K562 (cell line): ENCODE measurements around the gene CLSTN2.

Source experiments
- CEBPZ ChIP-seq: fragments of 150-350 bp; IDR thresholded peaks from 2 replicates; pipeline ENCODE4 v1.6.1; 2014; ENCODE audit warnings: low read depth, mild to moderate bottlenecking, low read length, borderline replicate concordance
- CHD2 ChIP-seq: IDR thresholded peaks from 2 replicates; pipeline ENCODE4 v1.6.1; 2011; ENCODE audit warnings: low read depth, low read length
- CHD4 ChIP-seq: fragments of 200-600 bp; sonication (generic); IDR thresholded peaks from 3 replicates; pipeline ENCODE4 v1.6.1; 2012; ENCODE audit warnings: low read depth, mild to moderate bottlenecking, mixed read lengths, low read length, inconsistent platforms; ENCODE audit not compliant: insufficient read depth, insufficient replicate concordance, poor library complexity, severe bottlenecking
- EZH2 ChIP-seq: IDR thresholded peaks from 2 replicates; pipeline ENCODE4 v1.6.1; 2012; ENCODE audit warnings: low read depth, mild to moderate bottlenecking, inconsistent platforms, low read length, borderline replicate concordance
- NR2C1 ChIP-seq, 2 experiments: fragments of 450-650 bp; IDR thresholded peaks; 2 replicates each; pipeline ENCODE4 v1.6.1; 2017; ENCODE audit warnings: mild to moderate bottlenecking in 2 of 2, antibody characterized with exemption in 1 of 2, inconsistent platforms in 1 of 2, missing compliant biosample characterization in 1 of 2, missing genetic modification characterization in 1 of 2
- PKNOX1 ChIP-seq: fragments of 450-650 bp; IDR thresholded peaks from 2 replicates; pipeline ENCODE4 v1.6.1; 2016
- POLR2AphosphoS5 ChIP-seq: IDR thresholded peaks from 2 replicates; pipeline ENCODE4 v1.6.1; 2011; ENCODE audit warnings: mild to moderate bottlenecking, low read depth, low read length, moderate library complexity; ENCODE audit not compliant: control insufficient read depth, insufficient read depth
- TRIM28 ChIP-seq: fragments of 450-650 bp; IDR thresholded peaks from 2 replicates; pipeline ENCODE4 v1.6.1; 2017
- ZBTB11 ChIP-seq, 3 experiments: fragments of 200-800 bp in 1 of 3; fragments of 250-450 bp in 1 of 3; fragments of 450-650 bp in 1 of 3; sonication (Bioruptor Pico) in 1 of 3; sonication (Bioruptor generic) in 1 of 3; formaldehyde crosslinking in 1 of 3; IDR thresholded peaks; 2 replicates each; pipeline versions ENCODE4 v1.6.1 to v1.8.0; 2016 to 2022; ENCODE audit warnings: mild to moderate bottlenecking in 2 of 3, missing genetic modification characterization in 2 of 3, missing compliant biosample characterization in 1 of 3, moderate library complexity in 1 of 3
- ZKSCAN1 ChIP-seq: fragments of 150-350 bp; IDR thresholded peaks from 2 replicates; pipeline ENCODE4 v1.6.1; 2016; ENCODE audit warnings: low read depth, low read length
- TF ChIP-seq, protein P1 (sequence below), 3 experiments: IDR thresholded peaks in 2 of 3; conservative IDR thresholded peaks in 1 of 3; 2 replicates each; pipeline ENCODE4 v1.5.1; 2011 to 2012; ENCODE audit warnings: low read length in 3 of 3, mild to moderate bottlenecking in 3 of 3, control low read depth in 2 of 3, improper control_type of control experiment in 1 of 3, inconsistent platforms in 1 of 3, low read depth in 1 of 3, mixed read lengths in 1 of 3, moderate library complexity in 1 of 3; ENCODE audit not compliant: insufficient read depth in 2 of 3

GRCh38 chr3:140166861-140167599 is 232.0 kb downstream of the CLSTN2 start:
- TF ChIP-seq NR2C1 (IDR thresholded peaks at IDR 0.05) (no peak), NR2C1 (tag; IDR thresholded peaks at IDR 0.05) (no peak), POLR2AphosphoS5 (no peak), EZH2 (no peak), ZBTB11 (CRISPR knock-in tag; IDR thresholded peaks at IDR 0.05) (no peak), CHD4 (no peak), PKNOX1 (no peak), TRIM28 (no peak), ZKSCAN1 (no peak), CEBPZ (no peak), CHD2 (no peak)
- TF ChIP-seq, protein P1, sequence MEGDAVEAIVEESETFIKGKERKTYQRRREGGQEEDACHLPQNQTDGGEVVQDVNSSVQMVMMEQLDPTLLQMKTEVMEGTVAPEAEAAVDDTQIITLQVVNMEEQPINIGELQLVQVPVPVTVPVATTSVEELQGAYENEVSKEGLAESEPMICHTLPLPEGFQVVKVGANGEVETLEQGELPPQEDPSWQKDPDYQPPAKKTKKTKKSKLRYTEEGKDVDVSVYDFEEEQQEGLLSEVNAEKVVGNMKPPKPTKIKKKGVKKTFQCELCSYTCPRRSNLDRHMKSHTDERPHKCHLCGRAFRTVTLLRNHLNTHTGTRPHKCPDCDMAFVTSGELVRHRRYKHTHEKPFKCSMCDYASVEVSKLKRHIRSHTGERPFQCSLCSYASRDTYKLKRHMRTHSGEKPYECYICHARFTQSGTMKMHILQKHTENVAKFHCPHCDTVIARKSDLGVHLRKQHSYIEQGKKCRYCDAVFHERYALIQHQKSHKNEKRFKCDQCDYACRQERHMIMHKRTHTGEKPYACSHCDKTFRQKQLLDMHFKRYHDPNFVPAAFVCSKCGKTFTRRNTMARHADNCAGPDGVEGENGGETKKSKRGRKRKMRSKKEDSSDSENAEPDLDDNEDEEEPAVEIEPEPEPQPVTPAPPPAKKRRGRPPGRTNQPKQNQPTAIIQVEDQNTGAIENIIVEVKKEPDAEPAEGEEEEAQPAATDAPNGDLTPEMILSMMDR (IDR thresholded peaks at IDR 0.05 in 2 of 3, conservative IDR thresholded peaks at IDR 0.05 in 1 of 3; ENCODE audit: insufficient read depth in 2 of 3, low read depth in 1 of 3, low read length in 3 of 3), result no peak
